Islet of Langerhans (tissue), 1 donor: ENCODE measurements around the gene MCC.
"Not testable (repeated sequence)": the region's sequence is repeated elsewhere in the genome, so short reads cannot be mapped to it uniquely, and the experiment has no call there.

Experiments used
- FAIRE-seq: peaks from one replicate; lab custom pipeline; 2011; peaks lifted over from hg19 to GRCh38; lab: Jason Lieb, UNC

Gene MCC

DNA sequence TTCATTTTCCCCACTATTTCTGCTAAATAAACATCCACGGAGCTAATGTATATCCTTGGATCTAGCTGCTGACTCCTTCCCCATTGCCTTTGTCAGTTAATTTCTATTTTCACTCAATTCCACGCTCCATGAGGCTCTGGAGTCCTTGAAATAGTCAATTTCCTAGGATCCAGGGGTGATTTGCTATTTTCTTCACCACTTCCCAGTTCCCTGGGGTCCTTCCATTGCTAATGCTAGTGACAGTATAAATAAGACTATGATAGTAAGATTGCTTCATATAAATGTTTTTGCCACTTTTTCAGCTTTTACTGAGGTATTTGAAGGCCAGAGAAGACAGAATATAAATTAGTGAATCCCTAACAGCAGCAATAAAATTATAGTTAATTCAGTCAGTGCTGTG lies 66.6 kb downstream of the MCC start:
- no peak for FAIRE-seq

DNA sequence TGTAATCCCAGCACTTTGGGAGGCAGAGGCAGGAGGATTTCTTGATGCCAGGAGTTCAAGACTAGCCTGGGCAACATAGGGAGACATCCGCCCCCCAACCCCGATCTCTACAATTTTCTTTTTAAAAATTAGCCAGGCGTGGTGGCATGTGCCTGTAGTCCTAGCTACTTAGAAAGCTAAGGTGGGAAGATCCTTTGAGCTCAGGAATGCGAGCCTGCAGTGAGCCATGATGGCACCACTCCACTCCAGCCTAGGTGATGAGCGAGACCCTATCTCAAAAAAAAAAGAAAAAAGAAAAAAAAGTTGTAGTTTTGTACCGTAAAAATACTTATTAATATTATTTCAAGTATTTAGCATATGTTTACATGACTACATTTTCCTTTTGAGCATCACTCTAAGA lies 82.7 kb downstream of the MCC start:
- no peak for FAIRE-seq

DNA sequence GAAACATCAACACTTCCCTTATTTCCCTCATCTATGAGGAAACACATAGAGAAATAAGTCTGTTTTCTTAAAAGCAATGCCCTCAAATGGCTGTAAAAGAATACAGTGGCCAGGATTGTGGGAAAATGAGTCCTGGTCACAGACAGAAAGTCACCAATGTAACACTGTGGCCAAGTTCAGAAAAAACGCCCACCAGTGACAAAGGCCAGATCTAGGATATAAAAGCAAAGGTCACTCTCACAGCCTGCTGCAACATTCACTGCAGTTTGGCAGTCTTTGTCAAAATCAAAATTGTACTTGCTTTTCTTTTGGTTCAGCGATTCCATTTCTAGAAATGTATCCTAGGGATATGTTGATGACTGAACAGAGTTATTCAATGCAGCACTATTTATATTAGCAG lies 84.0 kb downstream of the MCC start:
- no peak for FAIRE-seq

DNA sequence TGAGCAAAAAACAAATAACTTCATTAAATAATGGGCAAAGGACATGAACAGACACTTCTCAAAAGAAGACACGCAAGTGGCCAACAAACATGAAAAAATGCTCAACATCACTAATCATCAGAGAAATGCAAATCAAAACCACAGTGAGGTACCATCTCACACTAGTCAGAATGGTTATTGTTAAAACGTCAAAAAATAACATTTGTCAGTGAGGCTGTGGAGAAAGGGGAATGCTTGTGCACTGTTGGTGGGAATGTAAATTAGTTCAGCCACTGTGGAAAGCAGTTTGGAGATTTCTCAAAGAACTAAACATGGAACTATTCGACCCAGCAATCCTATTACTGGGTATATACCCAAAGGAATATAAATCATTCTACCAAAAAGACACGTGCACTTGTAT lies 90.3 kb downstream of the MCC start:
- FAIRE-seq = not testable (repeated sequence)

DNA sequence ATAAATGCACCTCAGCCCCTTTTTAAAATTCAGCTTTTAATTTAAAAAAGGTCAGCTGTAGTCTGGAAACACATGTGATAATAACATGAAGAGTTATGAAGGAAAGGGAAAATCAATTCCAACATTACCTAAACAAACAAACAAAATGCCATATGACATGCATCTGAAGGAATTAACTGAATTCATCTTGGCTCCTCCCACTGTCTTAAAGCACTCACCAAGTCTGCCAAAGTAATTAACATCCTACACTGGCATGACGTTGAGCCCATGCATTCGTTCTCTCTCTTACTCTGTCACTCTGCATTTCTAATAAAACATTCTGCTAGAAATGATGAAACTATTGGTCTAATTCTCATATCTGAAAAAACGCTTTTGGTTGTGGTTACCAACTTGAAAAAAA lies 91.2 kb downstream of the MCC start:
- no peak for FAIRE-seq

DNA sequence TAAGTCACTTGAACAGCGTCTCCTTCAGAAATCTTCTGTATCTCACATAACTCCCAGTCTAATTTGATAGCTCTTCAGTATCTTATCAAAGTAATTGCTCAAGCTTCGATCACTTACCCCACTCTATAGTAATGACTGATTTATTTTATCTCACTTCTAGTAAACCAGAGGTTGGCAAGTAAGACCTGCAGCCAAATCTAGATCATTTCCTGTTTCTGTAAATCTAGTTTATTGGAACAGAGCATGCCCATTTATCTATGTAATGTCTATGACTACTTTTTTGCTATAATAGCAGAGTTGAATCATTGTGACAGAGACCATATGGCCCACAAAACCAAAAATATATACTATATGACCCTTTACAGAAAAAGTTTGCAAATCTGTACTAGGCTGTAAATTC lies 93.6 kb downstream of the MCC start:
- FAIRE-seq = no peak

DNA sequence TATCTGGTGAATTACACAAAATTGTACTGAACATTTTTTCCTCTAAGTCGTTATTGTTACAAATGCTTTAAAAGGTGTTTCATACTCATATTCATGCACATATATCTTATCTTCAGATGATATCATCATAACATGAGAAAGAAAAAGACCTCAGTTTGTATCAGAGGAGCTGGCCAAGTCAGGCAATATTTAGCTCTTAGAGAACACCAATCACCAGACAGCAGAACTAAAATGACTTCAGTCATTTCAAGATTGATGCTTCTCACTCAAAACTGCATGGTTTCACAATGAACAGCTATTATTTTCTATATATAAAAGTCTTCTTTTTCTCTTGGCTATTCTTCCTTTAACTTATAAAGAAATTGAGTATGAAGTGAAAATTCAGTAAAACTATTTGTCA lies 98.0 kb downstream of the MCC start:
- FAIRE-seq = no peak

DNA sequence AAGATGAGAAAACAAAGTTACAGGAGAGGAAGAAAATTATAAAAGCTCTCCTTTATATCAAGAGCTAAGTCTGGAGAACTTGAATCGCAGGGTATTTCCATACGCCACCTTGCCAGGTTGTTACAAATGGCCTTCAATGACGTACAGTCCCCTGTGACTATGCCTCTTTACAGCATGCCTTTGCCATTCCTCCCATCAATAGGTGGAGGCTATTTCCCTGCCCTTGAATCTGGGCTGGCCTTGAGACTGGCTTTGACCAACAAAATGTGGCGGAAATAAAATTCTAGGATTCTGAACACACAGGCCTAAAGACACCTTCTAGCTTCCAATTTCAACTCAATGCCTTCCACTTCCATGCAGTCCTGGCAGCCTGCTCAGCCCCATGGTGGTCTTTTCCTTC lies 99.1 kb downstream of the MCC start:
- FAIRE-seq = no peak

DNA sequence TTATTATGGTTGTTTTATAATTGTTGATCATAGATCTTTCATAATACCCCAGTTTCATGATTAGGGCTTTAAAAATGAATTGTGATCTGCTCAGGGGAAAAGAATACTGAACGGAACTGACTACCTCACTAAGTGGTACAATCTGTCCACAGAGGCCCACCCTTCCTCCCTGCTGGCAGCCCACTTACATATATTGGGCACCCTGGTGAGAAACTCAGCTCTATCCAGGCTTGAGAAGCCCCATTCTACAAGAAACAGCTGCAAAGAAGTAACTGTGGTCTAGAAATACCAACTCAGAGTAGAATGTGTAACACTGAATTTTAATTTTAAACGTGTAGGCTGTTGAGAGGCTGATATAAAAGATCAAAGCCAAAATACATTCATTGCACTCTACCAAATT lies 100.4 kb downstream of the MCC start:
- no peak for FAIRE-seq

DNA sequence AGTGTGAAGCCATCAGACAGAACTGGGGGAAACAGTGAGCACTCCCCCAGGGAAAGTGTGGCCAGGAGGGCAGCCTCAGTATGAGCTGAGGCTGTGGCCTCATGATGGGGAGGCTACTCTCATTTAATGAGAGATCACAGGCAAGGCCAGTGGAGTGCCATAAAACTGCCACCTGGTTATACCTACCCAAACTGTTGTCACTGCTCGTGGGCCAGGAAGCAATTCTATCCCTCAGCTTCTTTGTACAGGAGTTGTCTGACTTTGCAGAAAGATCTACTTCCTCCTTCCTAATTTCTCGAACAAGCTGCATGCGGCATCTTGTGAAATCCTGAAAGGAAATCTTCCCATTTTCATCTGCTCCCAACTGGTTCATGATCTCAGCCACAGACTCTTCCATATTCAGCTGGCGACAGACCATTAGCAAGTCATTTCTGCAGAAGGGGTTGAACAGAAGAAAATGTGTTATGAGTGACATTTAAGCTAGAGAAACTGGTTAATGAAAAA lies 103.4 kb downstream of the MCC start:
- FAIRE-seq = no peak

DNA sequence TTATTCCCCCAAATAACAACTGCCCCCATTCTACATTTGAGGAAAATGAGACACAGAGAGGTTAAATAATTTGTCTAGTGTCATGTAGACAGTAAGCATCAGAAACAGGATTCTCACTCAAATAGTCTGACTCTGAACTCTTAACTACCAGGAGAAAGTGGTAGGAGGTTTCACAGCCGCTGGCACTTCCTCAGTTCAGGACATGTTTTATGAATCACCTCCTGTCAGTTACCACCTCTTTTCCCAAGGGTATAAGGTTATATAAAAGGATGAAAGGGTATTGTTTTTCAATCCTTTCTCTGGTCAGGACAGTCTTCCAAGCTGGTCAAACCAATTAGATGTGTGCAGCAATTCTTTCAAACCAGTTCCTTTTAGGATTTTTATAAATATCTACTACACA lies 105.5 kb downstream of the MCC start:
- FAIRE-seq = no peak

DNA sequence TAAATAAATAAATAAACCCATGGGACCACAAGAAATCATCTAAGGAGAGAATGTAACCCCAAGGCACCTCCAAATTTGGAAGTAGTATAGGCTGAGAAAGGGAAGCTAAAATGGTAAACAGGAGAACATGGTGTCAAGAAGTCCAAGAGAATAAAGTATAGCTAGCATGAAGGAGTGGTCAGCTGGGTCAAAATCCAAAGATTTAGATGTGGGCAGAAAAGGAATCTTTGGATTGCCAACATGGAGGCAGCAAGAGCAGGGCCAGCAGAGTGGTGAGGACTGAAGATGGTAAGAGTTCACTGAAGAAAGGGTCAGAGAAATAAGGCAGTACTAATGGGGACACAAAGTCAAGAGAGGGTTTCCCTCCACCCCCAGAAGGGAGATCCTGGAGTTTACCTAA lies 106.5 kb downstream of the MCC start:
- FAIRE-seq = no peak

DNA sequence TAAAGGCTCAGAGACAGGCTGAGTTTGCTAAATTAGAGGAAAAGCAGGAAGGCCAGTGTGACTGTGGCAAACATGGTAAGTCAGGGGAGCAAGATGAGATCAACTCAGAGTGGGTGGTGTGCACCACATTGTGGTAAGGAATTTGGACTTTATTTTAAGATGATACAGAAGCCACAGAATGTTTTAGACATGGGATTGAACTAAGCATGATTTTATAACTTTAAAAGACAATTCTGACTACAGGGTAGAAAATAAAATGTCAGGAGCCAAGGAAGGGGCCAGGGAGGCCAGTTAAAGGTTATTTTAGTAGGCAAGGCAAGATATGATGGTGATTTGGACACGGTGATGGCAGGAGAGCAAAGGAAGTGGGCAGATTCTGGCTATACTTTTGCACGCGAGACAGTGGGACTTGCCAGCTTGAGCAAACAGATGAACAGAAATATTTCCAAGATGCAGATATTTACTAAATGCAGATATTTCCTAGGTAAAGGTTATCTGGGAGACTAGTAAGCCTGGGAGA lies 107.4 kb downstream of the MCC start:
- FAIRE-seq = no peak

DNA sequence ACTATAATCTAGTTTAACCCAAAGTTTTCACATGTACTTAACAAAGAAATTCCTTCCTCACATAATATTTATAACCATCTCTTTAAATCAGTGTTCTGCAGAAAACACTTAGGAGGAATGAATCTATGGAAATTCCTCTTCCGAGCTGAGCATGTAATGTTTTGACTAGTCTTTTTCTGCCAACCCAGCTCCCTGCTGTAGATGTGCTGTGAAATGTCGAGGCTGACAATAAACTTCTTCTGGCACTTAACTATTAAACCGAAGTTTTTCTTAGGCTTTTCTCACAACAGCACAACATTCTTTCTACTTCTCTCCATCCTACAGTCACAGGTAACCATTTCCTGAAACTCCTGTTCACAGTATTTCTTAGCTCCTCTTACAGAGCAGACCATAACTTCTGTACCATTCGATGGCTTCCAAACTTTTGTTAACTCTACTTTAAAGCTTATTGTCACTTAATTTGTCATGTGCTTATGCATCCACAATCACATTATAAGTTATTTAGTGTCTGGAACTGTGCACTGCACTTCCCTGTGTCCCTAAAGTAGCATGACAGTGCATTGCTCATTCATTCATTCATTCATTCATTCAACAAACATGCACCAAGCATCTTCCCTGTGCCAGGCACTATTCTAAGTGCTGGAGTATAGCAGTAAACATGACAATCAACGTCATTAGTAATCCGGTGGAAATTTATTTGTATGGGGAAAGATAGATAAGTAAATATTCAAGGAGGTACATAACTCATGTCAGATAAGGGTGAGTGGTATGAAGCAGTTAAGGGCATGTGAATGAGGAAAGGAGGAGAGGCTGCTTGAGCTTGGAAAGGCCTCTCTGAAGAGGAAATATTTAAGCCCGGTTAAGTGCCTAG lies 108.1 kb downstream of the MCC start:
- no peak for FAIRE-seq

DNA sequence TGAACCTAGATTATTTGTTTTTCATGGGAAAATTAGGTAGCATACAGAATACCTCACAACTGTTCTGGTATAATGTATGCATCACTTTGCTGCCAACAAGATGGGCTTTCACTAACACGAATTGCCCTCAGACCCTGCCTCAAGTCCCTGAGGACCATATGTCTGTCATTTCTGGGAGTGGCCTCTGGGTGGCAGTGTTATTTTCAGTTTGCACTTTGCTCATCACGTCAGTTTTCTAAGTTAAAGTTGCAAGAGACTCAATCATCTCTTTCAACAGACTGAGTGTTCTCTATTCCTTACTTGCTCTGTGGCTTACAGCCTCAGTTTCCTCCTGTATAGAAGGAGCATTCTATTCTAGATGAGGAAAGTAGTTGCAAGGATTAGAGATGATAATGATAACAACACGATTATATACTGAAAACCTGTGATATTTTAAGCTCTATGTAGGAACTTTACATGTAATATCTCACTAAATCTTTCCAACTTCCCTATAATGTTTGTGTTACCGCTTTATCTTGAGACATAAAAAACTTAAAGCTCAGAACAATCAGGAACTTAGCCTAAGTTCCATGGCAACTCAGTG lies 109.2 kb downstream of the MCC start:
- FAIRE-seq = peak; percentile 92

DNA sequence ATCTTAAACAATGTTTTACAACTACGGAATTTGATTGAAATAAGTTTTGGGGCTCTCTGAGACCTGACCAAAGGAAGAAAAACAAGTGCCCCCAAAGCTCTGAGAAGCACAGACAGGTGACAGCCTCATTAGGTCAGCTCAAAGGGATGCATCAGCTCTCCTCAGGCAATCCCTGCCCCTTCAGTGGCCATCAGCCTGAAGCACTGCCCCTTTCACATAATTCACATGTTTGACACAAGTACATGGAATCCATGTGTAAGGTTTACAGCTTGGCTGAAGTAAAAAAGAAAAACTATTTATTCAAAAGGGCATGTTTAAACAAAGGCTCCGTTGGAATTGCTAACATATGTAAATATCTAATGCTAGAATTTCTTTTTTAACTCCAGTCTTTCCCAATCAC lies 109.7 kb downstream of the MCC start:
- no peak for FAIRE-seq

DNA sequence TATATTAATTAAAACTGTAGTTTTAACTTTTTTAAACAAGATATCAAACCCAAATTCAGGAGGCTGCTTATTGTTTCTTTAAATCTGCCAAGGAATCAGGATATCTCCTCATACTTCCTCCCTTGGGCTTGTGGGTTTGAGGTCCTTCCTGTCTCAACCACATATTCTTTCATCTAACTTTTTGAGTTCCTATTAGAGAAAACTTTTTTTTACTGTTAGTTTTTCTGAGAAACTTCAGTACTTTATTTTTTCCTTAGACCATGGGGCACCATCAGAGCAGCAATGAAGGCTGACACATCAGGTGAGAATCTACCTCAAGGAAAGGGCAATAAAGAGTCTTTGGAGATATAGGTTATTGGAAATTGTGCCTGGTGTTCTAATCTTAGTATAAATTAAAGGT lies 110.2 kb downstream of the MCC start:
- FAIRE-seq = no peak

DNA sequence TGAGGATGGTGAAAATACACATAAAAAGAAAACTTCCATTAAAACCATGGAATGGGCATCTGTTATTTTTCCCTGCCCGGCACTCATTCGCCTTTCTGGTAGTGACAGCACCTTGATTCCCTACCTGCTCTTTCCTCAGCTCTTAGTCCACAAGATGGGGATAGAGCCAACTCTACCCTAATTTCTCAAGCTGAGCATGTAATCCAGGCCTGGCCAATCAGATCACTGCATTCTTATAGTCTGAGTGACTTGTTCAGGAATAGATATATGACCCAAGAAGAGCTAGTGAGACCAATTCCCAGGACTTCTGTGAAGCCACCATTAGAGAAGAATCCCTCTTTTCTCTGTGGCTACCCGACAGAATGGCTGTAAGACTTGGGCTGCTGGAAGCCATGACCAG lies 111.6 kb downstream of the MCC start:
- no peak for FAIRE-seq

DNA sequence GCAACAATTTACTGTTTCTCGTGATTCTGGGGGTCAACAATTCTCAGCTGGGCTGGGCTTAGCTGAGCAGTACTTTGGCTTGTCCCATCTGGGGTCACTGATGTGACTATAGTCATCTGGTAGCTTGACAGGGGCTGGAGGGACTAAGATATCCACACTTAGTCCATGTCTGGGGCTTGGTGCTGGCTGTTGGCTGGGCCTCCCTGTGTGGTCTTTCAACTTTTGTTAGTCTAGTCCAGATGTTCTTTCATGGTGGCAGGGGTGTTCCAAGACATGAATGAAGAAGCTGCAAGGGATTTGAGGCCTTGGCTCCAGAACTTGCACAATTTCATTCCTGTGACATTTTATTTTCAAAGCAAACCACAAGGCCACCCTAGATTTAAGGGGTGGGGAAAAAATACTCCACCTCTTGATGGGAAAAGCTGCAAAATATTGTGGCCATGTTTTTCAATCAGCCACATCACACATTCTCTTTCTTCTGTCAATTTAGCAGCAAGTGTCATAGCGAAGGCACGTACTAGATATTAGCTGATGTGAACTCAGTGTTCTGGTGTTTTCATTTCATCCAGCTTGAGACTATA lies 112.7 kb downstream of the MCC start:
- FAIRE-seq = no peak

DNA sequence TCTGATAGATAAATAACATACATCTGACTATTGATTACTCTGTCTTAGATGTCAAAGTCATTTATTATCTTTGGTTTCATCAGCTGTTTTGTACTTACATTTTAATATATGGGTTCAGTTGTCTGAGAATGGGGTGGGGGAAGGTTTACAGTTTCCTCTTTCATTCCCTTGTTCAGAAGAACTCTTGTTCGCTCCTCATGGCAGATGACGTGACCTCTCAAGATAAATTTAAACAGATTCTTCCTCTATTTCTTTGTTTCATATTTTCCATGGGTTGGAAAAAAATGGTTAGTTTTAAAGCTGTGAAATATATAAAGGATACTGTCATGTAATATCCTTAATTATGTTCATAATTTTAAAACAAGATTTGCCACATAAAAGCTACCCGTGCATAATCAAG lies 114.8 kb downstream of the MCC start:
- FAIRE-seq = no peak

DNA sequence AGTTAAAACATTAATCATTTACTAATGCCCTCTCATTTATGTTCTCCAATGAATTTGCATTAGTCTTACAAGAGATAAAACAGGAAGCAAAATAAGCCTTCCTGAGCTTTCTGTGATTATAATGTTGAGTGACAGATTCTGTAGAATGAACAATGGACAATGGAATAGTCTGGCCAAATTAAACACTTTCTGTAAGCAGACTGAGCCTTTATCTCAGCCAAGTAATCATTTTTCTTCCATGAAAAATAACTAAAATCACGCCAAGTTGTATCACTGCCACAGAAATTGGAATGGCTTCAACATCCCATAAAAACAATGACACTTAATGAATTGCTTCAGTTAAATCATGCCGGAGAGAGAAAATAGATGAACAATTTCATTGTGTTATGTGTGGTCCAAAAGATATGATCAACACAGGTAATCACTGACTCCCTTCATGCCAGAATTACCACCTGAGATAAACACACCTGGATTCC lies 116.5 kb downstream of the MCC start:
- FAIRE-seq = no peak

DNA sequence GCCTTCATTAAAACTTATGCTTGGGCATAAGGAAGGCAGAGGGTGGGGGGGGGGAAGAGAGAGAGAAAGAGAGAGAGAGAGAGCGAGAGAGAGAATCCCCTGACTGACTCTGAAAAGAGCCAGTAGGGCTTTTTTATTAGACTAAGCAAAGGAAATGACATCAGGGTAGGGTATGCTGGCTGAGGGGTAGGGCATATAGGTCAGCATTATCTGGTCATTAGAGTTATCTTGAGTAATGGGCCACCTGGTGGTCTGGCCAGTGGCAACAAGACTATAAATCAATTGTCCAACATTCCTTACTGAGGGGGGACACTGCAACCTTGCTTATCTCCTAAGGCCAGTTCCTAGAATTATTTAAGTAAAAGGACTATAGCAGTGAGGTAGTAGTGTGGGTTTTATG lies 120.7 kb downstream of the MCC start:
- no peak for FAIRE-seq

DNA sequence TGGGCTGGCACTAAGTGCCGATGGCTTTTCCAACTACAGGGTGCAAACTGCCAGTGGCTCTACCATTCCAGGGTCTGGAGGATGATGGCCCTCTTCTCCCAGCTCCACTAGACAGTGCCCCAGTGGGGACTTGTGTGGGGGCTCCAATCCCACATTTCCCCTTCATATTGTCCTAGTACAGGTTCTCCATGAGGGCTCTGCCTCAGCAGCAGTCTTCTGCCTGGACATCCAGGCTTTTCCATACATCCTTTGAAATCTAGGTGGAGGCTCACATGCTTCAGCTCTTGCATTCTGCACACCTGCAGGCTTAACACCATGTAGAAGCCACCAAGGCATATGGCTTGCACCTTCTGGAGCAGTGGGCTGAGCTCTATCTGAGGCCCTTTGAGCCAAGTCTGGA lies 123.8 kb downstream of the MCC start:
- no peak for FAIRE-seq
